OCI-LY7 (cell line): Measurements from ENCODE around the gene DPYD. TPM values are rescaled to one million over a fixed set of nuclear protein-coding genes. Genes with fewer than 3 reads are reported as not detected.

Experiments
- BruUV-seq: library from RNA; stranded (reverse); fragments of 400-500 nt; replicated peaks from 2 replicates; lab custom pipeline; 2021; lab: Mats Ljungman, UMichigan
- CTCF ChIA-PET: fragments of 300-600 bp; sonication (Branson Sonifier 250); formaldehyde crosslinking; loops from one replicate; lab custom pipeline; 2022; ENCODE audit warnings: antibody characterized with exemption; ENCODE audit not compliant: unreplicated experiment; lab: Charles Lee
- POLR2A ChIA-PET: fragments of 300-600 bp; sonication (Branson Sonifier 250); formaldehyde crosslinking; loops from one replicate; lab custom pipeline; 2022; ENCODE audit warnings: antibody characterized with exemption; lab: Charles Lee
- DNase-seq: peaks from one replicate; pipeline ENCODE4 v3.0.0-alpha.2; 2015; ENCODE audit warnings: low spot score
- H2AFZ ChIP-seq: fragments of 200-600 bp; sonication (generic), shearing (Covaris generic); 2 replicates; pipeline ENCODE4 v1.6.1; 2014; ENCODE audit warnings: mild to moderate bottlenecking, antibody characterized with exemption, low read length, moderate library complexity
- H3K27ac ChIP-seq: fragments of 200-600 bp; sonication (generic); 2 replicates; pipeline ENCODE4 v1.5.1; 2014; ENCODE audit warnings: mixed run types, low read depth, mild to moderate bottlenecking, moderate library complexity, low read length, inconsistent platforms; ENCODE audit not compliant: poor library complexity, severe bottlenecking
- H3K36me3 ChIP-seq: fragments of 200-600 bp; sonication (generic); 2 replicates; pipeline ENCODE4 v1.6.1; 2014; ENCODE audit warnings: mild to moderate bottlenecking, antibody characterized with exemption, low read length, moderate library complexity, mixed read lengths; ENCODE audit not compliant: insufficient read depth
- H3K4me1 ChIP-seq: fragments of 200-600 bp; sonication (generic); 2 replicates; pipeline ENCODE4 v1.5.1; 2014; ENCODE audit warnings: mild to moderate bottlenecking, low read length; ENCODE audit not compliant: insufficient read depth, poor library complexity, severe bottlenecking
- H3K4me2 ChIP-seq: fragments of 200-600 bp; sonication (generic); 2 replicates; pipeline ENCODE4 v1.6.1; 2014; ENCODE audit warnings: mild to moderate bottlenecking, low read length
- H3K4me3 ChIP-seq: fragments of 200-600 bp; sonication (generic); 2 replicates; pipeline ENCODE4 v1.5.1; 2014; ENCODE audit warnings: mild to moderate bottlenecking, low read depth, low read length; ENCODE audit not compliant: poor library complexity, severe bottlenecking
- H3K79me2 ChIP-seq: fragments of 200-600 bp; sonication (generic); 2 replicates; pipeline ENCODE4 v1.6.1; 2016; ENCODE audit warnings: low read depth, mild to moderate bottlenecking, low read length, moderate library complexity, mixed read lengths; ENCODE audit not compliant: insufficient read depth
- H3K9me2 ChIP-seq: fragments of 200-600 bp; sonication (generic); 2 replicates; pipeline ENCODE4 v1.6.1; 2016; ENCODE audit warnings: mild to moderate bottlenecking, low read length, mixed read lengths; ENCODE audit not compliant: insufficient read depth
- H3K9me3 ChIP-seq: fragments of 200-600 bp; sonication (generic); 2 replicates; pipeline ENCODE4 v1.6.1; 2014; ENCODE audit warnings: mild to moderate bottlenecking, mixed run types, low read length, mixed read lengths
- H4K20me1 ChIP-seq: fragments of 200-600 bp; sonication (generic); 2 replicates; pipeline ENCODE4 v1.6.1; 2014; ENCODE audit warnings: mild to moderate bottlenecking, antibody characterized with exemption, low read length, moderate library complexity, mixed read lengths; ENCODE audit not compliant: insufficient read depth
- EZH2phosphoT487 ChIP-seq: fragments of 200-600 bp; sonication (generic); IDR thresholded peaks from 2 replicates; pipeline ENCODE4 v1.6.1; 2018; ENCODE audit warnings: low read depth, borderline replicate concordance, mild to moderate bottlenecking, mixed run types, antibody characterized with exemption, low read length, moderate library complexity, mixed read lengths
- intact Hi-C: fragments of 100-400 bp; cut with micrococcal nuclease; formaldehyde crosslinking; loops from one replicate; pipeline ENCODE4 v1.10.0; 2022; ENCODE audit not compliant: unreplicated experiment
- total RNA-seq, 2 experiments: library from RNA; depleted of rRNA in 1 of 2; stranded (reverse); fragments of >200 nt in 1 of 2; shearing (Covaris generic) in 1 of 2; gene quantifications; 2 replicates each; pipeline ENCODE4 v1.2.3, GENCODE V29; 2014 to 2022
- TF ChIP-seq, protein P1 (sequence below): fragments of 200-600 bp; sonication (generic); conservative IDR thresholded peaks from 2 replicates; pipeline ENCODE4 v1.5.1; 2014; ENCODE audit warnings: mild to moderate bottlenecking, antibody characterized with exemption, low read length, moderate library complexity, mixed read lengths

The DPYD gene
- total RNA-seq, 2 experiments from 2014 or later, result 5.5 to 13.4 TPM

- no peak overlapping the region for H3K4me2 ChIP-seq
- ChIA-PET CTCF (no interaction called here), POLR2A (no interaction called here)
- no peaks in the 10 kb centered on the region for H3K79me2 ChIP-seq
- BruUV-seq, result no TSS peak
- no peaks in the 10 kb centered on the region for H4K20me1 ChIP-seq
- no peak overlapping the region for H2AFZ ChIP-seq
- H3K36me3 ChIP-seq, result no peaks in the 10 kb centered on the region
- H3K4me3 ChIP-seq, result no peak overlapping the region
- intact Hi-C loops, result no loop called here
- no peak overlapping the region for H3K27ac ChIP-seq
- H3K9me2 ChIP-seq, result no peaks in the 10 kb centered on the region
- TF ChIP-seq EZH2phosphoT487, result no peak
- TF ChIP-seq, protein P1, sequence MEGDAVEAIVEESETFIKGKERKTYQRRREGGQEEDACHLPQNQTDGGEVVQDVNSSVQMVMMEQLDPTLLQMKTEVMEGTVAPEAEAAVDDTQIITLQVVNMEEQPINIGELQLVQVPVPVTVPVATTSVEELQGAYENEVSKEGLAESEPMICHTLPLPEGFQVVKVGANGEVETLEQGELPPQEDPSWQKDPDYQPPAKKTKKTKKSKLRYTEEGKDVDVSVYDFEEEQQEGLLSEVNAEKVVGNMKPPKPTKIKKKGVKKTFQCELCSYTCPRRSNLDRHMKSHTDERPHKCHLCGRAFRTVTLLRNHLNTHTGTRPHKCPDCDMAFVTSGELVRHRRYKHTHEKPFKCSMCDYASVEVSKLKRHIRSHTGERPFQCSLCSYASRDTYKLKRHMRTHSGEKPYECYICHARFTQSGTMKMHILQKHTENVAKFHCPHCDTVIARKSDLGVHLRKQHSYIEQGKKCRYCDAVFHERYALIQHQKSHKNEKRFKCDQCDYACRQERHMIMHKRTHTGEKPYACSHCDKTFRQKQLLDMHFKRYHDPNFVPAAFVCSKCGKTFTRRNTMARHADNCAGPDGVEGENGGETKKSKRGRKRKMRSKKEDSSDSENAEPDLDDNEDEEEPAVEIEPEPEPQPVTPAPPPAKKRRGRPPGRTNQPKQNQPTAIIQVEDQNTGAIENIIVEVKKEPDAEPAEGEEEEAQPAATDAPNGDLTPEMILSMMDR, result no peak
- no peak for DNase-seq
- peaks cover 11% of the 10 kb centered on the region for H3K4me1 ChIP-seq
- no peaks in the 10 kb centered on the region for H3K9me3 ChIP-seq
Observed at GRCh38 chr1:97844552-97845089, 76.2 kb downstream of the DPYD start.

DNA sequence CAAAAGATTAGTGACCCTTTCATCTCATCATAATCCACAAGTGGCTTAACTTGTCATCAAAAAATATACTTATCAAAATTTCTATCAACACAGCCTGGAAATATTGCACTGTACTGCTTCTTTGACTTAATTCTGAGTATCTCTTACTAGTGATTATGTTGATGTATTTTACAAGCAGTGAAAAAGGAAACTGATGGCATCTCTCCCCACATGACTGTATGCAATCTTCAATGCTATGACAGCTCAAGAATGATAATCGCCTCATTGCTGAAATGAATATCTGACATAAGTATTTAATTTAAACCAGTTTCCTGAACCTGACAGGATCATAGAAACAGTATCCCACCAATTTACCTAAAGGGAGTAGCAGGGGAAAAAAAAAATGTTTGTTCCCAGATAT lies 79.5 kb downstream of the DPYD start:
- Histone ChIP-seq H3K27ac (no peak overlapping the region), H3K4me2 (no peak overlapping the region), H4K20me1 (no peaks in the 10 kb centered on the region), H2AFZ (no peak overlapping the region), H3K4me1 (no peaks in the 10 kb centered on the region), H3K4me3 (no peak overlapping the region), H3K36me3 (no peaks in the 10 kb centered on the region), H3K79me2 (no peaks in the 10 kb centered on the region), H3K9me3 (no peaks in the 10 kb centered on the region), H3K9me2 (no peaks in the 10 kb centered on the region)
- TF ChIP-seq EZH2phosphoT487, result no peak
- TF ChIP-seq, protein P1, result no peak
- BruUV-seq, result no TSS peak
- ChIA-PET CTCF (no interaction called here), POLR2A (no interaction called here)
- no peak for DNase-seq
- intact Hi-C loops, result no loop called here

DNA sequence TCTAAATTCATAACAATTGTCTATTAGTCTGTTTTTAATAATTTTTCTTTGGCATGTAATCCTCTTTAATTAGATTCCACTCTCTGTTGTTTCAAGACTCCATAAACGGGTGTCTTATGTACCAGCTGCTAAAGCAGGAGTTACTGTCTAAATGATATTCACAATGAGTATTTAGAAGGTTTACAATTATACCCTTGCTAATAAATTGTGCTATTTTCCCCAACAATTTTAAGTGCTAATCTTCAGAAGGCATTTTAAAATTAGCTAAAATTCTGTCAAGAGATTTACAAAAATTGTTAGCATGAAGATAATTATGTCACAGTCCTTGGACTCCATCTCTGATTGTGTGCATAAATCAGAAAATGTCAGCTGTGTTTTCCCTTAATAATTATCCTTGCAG lies 83.7 kb downstream of the DPYD start:
- H3K9me2 ChIP-seq, result no peaks in the 10 kb centered on the region
- no peaks in the 10 kb centered on the region for H3K9me3 ChIP-seq
- CTCF ChIA-PET, result no interaction called here
- H3K4me3 ChIP-seq, result no peak overlapping the region
- no peaks in the 10 kb centered on the region for H3K36me3 ChIP-seq
- DNase-seq, result no peak
- H3K4me2 ChIP-seq, result no peak overlapping the region
- no peak overlapping the region for H3K27ac ChIP-seq
- H4K20me1 ChIP-seq, result no peaks in the 10 kb centered on the region
- intact Hi-C loops, result no loop called here
- no peak overlapping the region for H2AFZ ChIP-seq
- no TSS peak for BruUV-seq
- TF ChIP-seq, protein P1, result no peak
- TF ChIP-seq EZH2phosphoT487, result no peak
- H3K4me1 ChIP-seq, result no peaks in the 10 kb centered on the region
- no peaks in the 10 kb centered on the region for H3K79me2 ChIP-seq
- POLR2A ChIA-PET, result no interaction called here
